AG10803 (cell line): ENCODE results near the gene PGP.
"Not testable (repeated sequence)": the region's sequence is repeated elsewhere in the genome, so short reads cannot be mapped to it uniquely, and the experiment has no call there.

Source experiments
- DNase-seq: peaks from one replicate; pipeline ENCODE4 v3.0.0; 2010; ENCODE audit warnings: low read depth
- H3K4me3 ChIP-seq: 2 replicates; pipeline ENCODE4 v1.5.1; 2011; ENCODE audit warnings: mild to moderate bottlenecking, low read length, control low read depth
- CTCF ChIP-seq: conservative IDR thresholded peaks from 2 replicates; pipeline ENCODE4 v1.5.1; 2011; ENCODE audit warnings: mild to moderate bottlenecking, low read length, control low read depth, inconsistent platforms

The PGP gene

GRCh38 chr16:2243031-2243528 lies 28.4 kb upstream of the PGP start:
- DNase-seq: no peak
- no peak for TF ChIP-seq CTCF
- H3K4me3 ChIP-seq: no peak overlapping the region

- no peak for DNase-seq
- H3K4me3 ChIP-seq: no peak overlapping the region
- no peak for TF ChIP-seq CTCF
Measured at GRCh38 chr16:2242598-2242997, 28.0 kb upstream of the PGP start.

- not testable (repeated sequence) for H3K4me3 ChIP-seq, DNase-seq
Measured at GRCh38 chr16:2240331-2240730, 25.7 kb upstream of the PGP start.

GRCh38 chr16:2238838-2239675 lies 24.4 kb upstream of the PGP start:
- TF ChIP-seq CTCF: no peak
- H3K4me3 ChIP-seq: no peak overlapping the region
- no peak for DNase-seq

- no peak for DNase-seq
- H3K4me3 ChIP-seq: no peak overlapping the region
- no peak for TF ChIP-seq CTCF
Measured at GRCh38 chr16:2238150-2238837, 23.7 kb upstream of the PGP start.

GRCh38 chr16:2237493-2238149 lies 23.0 kb upstream of the PGP start:
- no peak for DNase-seq
- TF ChIP-seq CTCF: no peak
- no peak overlapping the region for H3K4me3 ChIP-seq

- TF ChIP-seq CTCF: no peak
- no peak for DNase-seq
- H3K4me3 ChIP-seq: no peak overlapping the region; the same call in 1 of the 2 replicates
Measured at GRCh38 chr16:2237102-2237482, 22.5 kb upstream of the PGP start.
